Measurements from ENCODE around the gene CEP152.
"Not testable (repeated sequence)": the region's sequence is repeated elsewhere in the genome, so short reads cannot be mapped to it uniquely, and the experiment has no call there.

CEP152 gene

GRCh38 chr15:48803877-48804276 is 7.0 kb downstream of the CEP152 start:
- no peak overlapping the region for H3K27ac ChIP-seq (ENCODE audit: low read depth, low read length)
- H3K9me3 ChIP-seq (ENCODE audit: low read length), result no peaks in the 10 kb centered on the region

GRCh38 chr15:48802867-48803266 is 8.0 kb downstream of the CEP152 start:
- Histone ChIP-seq H3K36me3 (ENCODE audit: insufficient read depth, low read length) (no peaks in the 10 kb centered on the region), H3K4me3 (ENCODE audit: low read depth in 1 of 2, low read length in 2 of 2) (no peak overlapping the region), H3K9me3 (ENCODE audit: low read length) (no peaks in the 10 kb centered on the region)

More at GRCh38 chr15:48803877-48804276, 7.0 kb downstream of the CEP152 start:
- Histone ChIP-seq H3K9ac (ENCODE audit: low read length) (no peak overlapping the region), H3K4me1 (ENCODE audit: insufficient read depth, low read length) (no peaks in the 10 kb centered on the region), H3K27me3 (ENCODE audit: control insufficient read depth in 1 of 2, insufficient read depth in 2 of 2, low read length in 2 of 2) (no peaks in the 10 kb centered on the region), H3K36me3 (ENCODE audit: insufficient read depth, low read length) (no peaks in the 10 kb centered on the region), H3K4me3 (ENCODE audit: low read depth in 1 of 2, low read length in 2 of 2) (no peak overlapping the region)

GRCh38 chr15:48802257-48802656 is 8.6 kb downstream of the CEP152 start:
- no peak overlapping the region for H3K9ac ChIP-seq (ENCODE audit: low read length)
- H3K27me3 ChIP-seq (ENCODE audit: control insufficient read depth in 1 of 2, insufficient read depth in 2 of 2, low read length in 2 of 2), result no peaks in the 10 kb centered on the region
- no peaks in the 10 kb centered on the region for H3K4me1 ChIP-seq (ENCODE audit: insufficient read depth, low read length)
- no peak overlapping the region for H3K27ac ChIP-seq (ENCODE audit: low read depth, low read length)
- no peaks in the 10 kb centered on the region for H3K9me3 ChIP-seq (ENCODE audit: low read length)
- no peaks in the 10 kb centered on the region for H3K36me3 ChIP-seq (ENCODE audit: insufficient read depth, low read length)
- H3K4me3 ChIP-seq (ENCODE audit: low read depth in 1 of 2, low read length in 2 of 2), result no peak overlapping the region

More at GRCh38 chr15:48802867-48803266, 8.0 kb downstream of the CEP152 start:
- H3K27ac ChIP-seq (ENCODE audit: low read depth, low read length), result no peak overlapping the region
- H3K9ac ChIP-seq (ENCODE audit: low read length), result no peak overlapping the region
- no peaks in the 10 kb centered on the region for H3K4me1 ChIP-seq (ENCODE audit: insufficient read depth, low read length)
- no peaks in the 10 kb centered on the region for H3K27me3 ChIP-seq (ENCODE audit: control insufficient read depth in 1 of 2, insufficient read depth in 2 of 2, low read length in 2 of 2)

GRCh38 chr15:48800811-48801455 is 9.9 kb downstream of the CEP152 start:
- H3K27me3 ChIP-seq (ENCODE audit: control insufficient read depth in 1 of 2, insufficient read depth in 2 of 2, low read length in 2 of 2), result no peaks in the 10 kb centered on the region
- no peak overlapping the region for H3K9ac ChIP-seq (ENCODE audit: low read length)
- H3K4me1 ChIP-seq (ENCODE audit: insufficient read depth, low read length), result no peaks in the 10 kb centered on the region
- H3K36me3 ChIP-seq (ENCODE audit: insufficient read depth, low read length), result no peaks in the 10 kb centered on the region
- H3K4me3 ChIP-seq (ENCODE audit: low read depth in 1 of 2, low read length in 2 of 2), result no peak overlapping the region
- no peaks in the 10 kb centered on the region for H3K9me3 ChIP-seq (ENCODE audit: low read length)
- no peak overlapping the region for H3K27ac ChIP-seq (ENCODE audit: low read depth, low read length)

- no peak overlapping the region for H3K4me3 ChIP-seq (ENCODE audit: low read depth in 1 of 2, low read length in 2 of 2)
- no peaks in the 10 kb centered on the region for H3K4me1 ChIP-seq (ENCODE audit: insufficient read depth, low read length)
- no peaks in the 10 kb centered on the region for H3K27me3 ChIP-seq (ENCODE audit: control insufficient read depth in 1 of 2, insufficient read depth in 2 of 2, low read length in 2 of 2)
- H3K9me3 ChIP-seq (ENCODE audit: low read length), result no peaks in the 10 kb centered on the region
- H3K36me3 ChIP-seq (ENCODE audit: insufficient read depth, low read length), result no peaks in the 10 kb centered on the region
- H3K9ac ChIP-seq (ENCODE audit: low read length), result no peak overlapping the region
- no peak overlapping the region for H3K27ac ChIP-seq (ENCODE audit: low read depth, low read length)
Observed at GRCh38 chr15:48800245-48800644, 10.6 kb downstream of the CEP152 start.

- H3K36me3 ChIP-seq (ENCODE audit: insufficient read depth, low read length), result no peaks in the 10 kb centered on the region
- no peak overlapping the region for H3K4me3 ChIP-seq (ENCODE audit: low read depth in 1 of 2, low read length in 2 of 2)
- H3K9me3 ChIP-seq (ENCODE audit: low read length), result no peaks in the 10 kb centered on the region
- H3K4me1 ChIP-seq (ENCODE audit: insufficient read depth, low read length), result no peaks in the 10 kb centered on the region
- no peak overlapping the region for H3K9ac ChIP-seq (ENCODE audit: low read length)
- H3K27ac ChIP-seq (ENCODE audit: low read depth, low read length), result no peak overlapping the region
- H3K27me3 ChIP-seq (ENCODE audit: control insufficient read depth in 1 of 2, insufficient read depth in 2 of 2, low read length in 2 of 2), result no peaks in the 10 kb centered on the region
Observed at GRCh38 chr15:48798319-48798718, 12.6 kb downstream of the CEP152 start.

- no peak overlapping the region for H3K27ac ChIP-seq (ENCODE audit: low read depth, low read length)
- H3K4me3 ChIP-seq (ENCODE audit: low read depth in 1 of 2, low read length in 2 of 2), result no peak overlapping the region
- no peak overlapping the region for H3K9ac ChIP-seq (ENCODE audit: low read length)
- H3K36me3 ChIP-seq (ENCODE audit: insufficient read depth, low read length), result no peaks in the 10 kb centered on the region
- H3K9me3 ChIP-seq (ENCODE audit: low read length), result no peaks in the 10 kb centered on the region
- no peaks in the 10 kb centered on the region for H3K27me3 ChIP-seq (ENCODE audit: control insufficient read depth in 1 of 2, insufficient read depth in 2 of 2, low read length in 2 of 2)
- no peaks in the 10 kb centered on the region for H3K4me1 ChIP-seq (ENCODE audit: insufficient read depth, low read length)
Observed at GRCh38 chr15:48796930-48797329, 13.9 kb downstream of the CEP152 start.

GRCh38 chr15:48796521-48796920 is 14.3 kb downstream of the CEP152 start:
- Histone ChIP-seq H3K27me3 (ENCODE audit: control insufficient read depth in 1 of 2, insufficient read depth in 2 of 2, low read length in 2 of 2) (no peaks in the 10 kb centered on the region), H3K4me3 (ENCODE audit: low read depth in 1 of 2, low read length in 2 of 2) (no peak overlapping the region)

GRCh38 chr15:48795901-48796300 is 15.0 kb downstream of the CEP152 start:
- Histone ChIP-seq H3K27me3 (ENCODE audit: control insufficient read depth in 1 of 2, insufficient read depth in 2 of 2, low read length in 2 of 2) (no peaks in the 10 kb centered on the region), H3K4me1 (ENCODE audit: insufficient read depth, low read length) (no peaks in the 10 kb centered on the region), H3K9ac (ENCODE audit: low read length) (no peak overlapping the region), H3K9me3 (ENCODE audit: low read length) (no peaks in the 10 kb centered on the region), H3K4me3 (ENCODE audit: low read depth in 1 of 2, low read length in 2 of 2) (no peak overlapping the region), H3K27ac (ENCODE audit: low read depth, low read length) (no peak overlapping the region), H3K36me3 (ENCODE audit: insufficient read depth, low read length) (no peaks in the 10 kb centered on the region)

More at GRCh38 chr15:48796521-48796920, 14.3 kb downstream of the CEP152 start:
- Histone ChIP-seq H3K9me3 (ENCODE audit: low read length) (no peaks in the 10 kb centered on the region), H3K27ac (ENCODE audit: low read depth, low read length) (no peak overlapping the region), H3K4me1 (ENCODE audit: insufficient read depth, low read length) (no peaks in the 10 kb centered on the region), H3K36me3 (ENCODE audit: insufficient read depth, low read length) (no peaks in the 10 kb centered on the region), H3K9ac (ENCODE audit: low read length) (no peak overlapping the region)

- no peaks in the 10 kb centered on the region for H3K36me3 ChIP-seq (ENCODE audit: insufficient read depth, low read length)
- H3K27me3 ChIP-seq (ENCODE audit: control insufficient read depth in 1 of 2, insufficient read depth in 2 of 2, low read length in 2 of 2), result no peaks in the 10 kb centered on the region
- no peak overlapping the region for H3K4me3 ChIP-seq (ENCODE audit: low read depth in 1 of 2, low read length in 2 of 2)
- no peaks in the 10 kb centered on the region for H3K9me3 ChIP-seq (ENCODE audit: low read length)
- no peak overlapping the region for H3K9ac ChIP-seq (ENCODE audit: low read length)
- H3K4me1 ChIP-seq (ENCODE audit: insufficient read depth, low read length), result no peaks in the 10 kb centered on the region
- H3K27ac ChIP-seq (ENCODE audit: low read depth, low read length), result no peak overlapping the region
Observed at GRCh38 chr15:48794697-48795134, 16.2 kb downstream of the CEP152 start.

- Histone ChIP-seq H3K36me3 (ENCODE audit: insufficient read depth, low read length) (no peaks in the 10 kb centered on the region), H3K9me3 (ENCODE audit: low read length) (no peaks in the 10 kb centered on the region), H3K9ac (ENCODE audit: low read length) (no peak overlapping the region), H3K27me3 (ENCODE audit: control insufficient read depth in 1 of 2, insufficient read depth in 2 of 2, low read length in 2 of 2) (no peaks in the 10 kb centered on the region), H3K27ac (ENCODE audit: low read depth, low read length) (no peak overlapping the region), H3K4me3 (ENCODE audit: low read depth in 1 of 2, low read length in 2 of 2) (no peak overlapping the region), H3K4me1 (ENCODE audit: insufficient read depth, low read length) (no peaks in the 10 kb centered on the region)
Observed at GRCh38 chr15:48792408-48792807, 18.5 kb downstream of the CEP152 start.

GRCh38 chr15:48790466-48791115 is 20.3 kb downstream of the CEP152 start:
- not testable (repeated sequence) for H3K9me3 ChIP-seq (ENCODE audit: low read length); H3K4me1 ChIP-seq (ENCODE audit: insufficient read depth, low read length); H3K27ac ChIP-seq (ENCODE audit: low read depth, low read length); H3K27me3 ChIP-seq (ENCODE audit: control insufficient read depth in 1 of 2, insufficient read depth in 2 of 2, low read length in 2 of 2); H3K36me3 ChIP-seq (ENCODE audit: insufficient read depth, low read length); H3K4me3 ChIP-seq (ENCODE audit: low read depth in 1 of 2, low read length in 2 of 2); H3K9ac ChIP-seq (ENCODE audit: low read length)
